Measurements from ENCODE around the gene CNOT1.
"Not testable (repeated sequence)": the region's sequence is repeated elsewhere in the genome, so short reads cannot be mapped to it uniquely, and the experiment has no call there.

CNOT1 gene

DNA sequence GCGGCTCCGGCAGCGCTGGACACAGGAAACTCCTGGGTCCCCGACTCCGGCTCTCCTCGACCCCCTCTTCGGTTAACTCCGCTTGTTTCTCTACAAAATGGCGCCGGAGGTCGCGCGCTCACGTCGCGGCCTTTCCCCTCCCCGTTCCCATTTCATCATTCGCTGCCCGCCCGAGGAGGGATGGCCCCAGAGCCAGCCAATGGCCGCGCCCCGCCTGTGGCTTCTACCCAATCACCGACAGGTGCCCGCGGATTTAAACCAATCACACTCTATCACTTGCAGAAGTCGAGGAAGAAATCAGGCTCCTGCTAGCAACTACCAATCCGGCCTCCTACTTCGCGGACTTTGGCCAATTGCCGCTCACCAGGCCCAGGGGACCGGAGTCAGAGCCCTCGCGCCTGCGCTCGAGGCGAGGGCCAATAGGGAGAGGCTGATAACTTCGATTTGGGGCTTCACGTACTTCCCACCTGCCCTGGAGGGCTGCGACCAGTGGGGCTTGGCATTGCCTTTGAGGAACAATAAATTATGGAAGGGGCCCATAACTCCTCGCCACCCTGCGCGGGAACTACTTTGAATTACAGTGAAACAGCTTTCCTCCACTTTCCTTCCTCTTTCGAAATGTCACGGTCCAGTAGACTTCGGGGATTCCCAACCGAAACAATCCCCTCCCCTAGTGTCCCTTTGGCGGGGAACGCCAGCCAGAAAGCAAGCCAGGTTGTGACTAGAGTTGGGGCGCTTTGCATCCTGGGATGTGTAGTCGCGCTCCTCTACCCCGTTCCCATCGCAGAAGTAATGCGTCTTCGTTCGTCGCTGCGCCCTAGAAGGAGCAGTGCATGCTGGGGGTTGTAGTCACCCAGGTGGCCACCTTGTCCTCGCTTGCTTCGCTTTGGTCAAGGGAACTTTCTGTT lies at the start of gene CNOT1:
Gene CNOT1, minus strand, starts transcription at position 94 of the 908 bp plus-strand sequence. CDS start 30,489 bp downstream, outside the sequence.
- peak; percentile 95 for DNase-seq (ENCODE audit: low read depth)

DNA sequence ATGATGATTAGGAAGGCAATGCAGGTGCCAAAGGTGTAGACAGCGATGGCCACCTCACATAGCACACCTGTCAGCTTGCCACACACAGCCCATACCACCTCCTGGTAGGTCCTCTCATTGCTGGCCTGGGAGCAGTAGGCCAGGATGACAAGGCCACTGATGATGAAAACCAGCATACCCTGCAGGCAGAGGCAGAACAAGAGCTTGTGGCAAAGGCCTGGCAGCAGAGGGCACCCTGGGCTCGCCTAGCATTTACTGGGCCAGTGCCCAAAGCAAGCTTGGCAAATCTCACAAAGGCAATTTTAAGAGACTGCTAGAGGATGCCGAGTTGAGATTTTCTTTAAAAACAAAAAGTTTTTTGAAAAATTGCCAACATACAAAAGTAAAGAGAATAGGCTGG lies 49.1 kb upstream of the CNOT1 start:
- no peak for DNase-seq (ENCODE audit: low read depth)

DNA sequence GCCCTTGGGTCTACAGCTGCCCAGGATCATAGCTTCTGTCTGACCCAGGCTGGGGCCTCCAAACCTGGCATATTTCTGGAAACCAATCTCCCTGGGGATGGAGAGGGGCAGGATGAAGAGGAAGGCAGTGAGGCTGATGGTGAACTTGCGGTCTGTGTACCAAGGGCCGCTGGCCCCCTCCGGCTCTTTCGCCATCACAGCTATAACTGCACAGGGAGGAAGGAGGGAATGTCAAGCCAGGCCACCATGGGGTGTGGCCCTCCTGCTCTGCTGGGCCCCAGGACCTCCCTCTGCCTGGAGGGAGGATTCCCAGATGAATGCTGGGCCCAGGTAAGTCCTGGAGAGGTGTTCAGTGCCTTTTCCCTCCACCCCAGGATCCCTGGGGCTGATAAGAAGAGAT lies 48.6 kb upstream of the CNOT1 start:
- no peak for DNase-seq (ENCODE audit: low read depth)

DNA sequence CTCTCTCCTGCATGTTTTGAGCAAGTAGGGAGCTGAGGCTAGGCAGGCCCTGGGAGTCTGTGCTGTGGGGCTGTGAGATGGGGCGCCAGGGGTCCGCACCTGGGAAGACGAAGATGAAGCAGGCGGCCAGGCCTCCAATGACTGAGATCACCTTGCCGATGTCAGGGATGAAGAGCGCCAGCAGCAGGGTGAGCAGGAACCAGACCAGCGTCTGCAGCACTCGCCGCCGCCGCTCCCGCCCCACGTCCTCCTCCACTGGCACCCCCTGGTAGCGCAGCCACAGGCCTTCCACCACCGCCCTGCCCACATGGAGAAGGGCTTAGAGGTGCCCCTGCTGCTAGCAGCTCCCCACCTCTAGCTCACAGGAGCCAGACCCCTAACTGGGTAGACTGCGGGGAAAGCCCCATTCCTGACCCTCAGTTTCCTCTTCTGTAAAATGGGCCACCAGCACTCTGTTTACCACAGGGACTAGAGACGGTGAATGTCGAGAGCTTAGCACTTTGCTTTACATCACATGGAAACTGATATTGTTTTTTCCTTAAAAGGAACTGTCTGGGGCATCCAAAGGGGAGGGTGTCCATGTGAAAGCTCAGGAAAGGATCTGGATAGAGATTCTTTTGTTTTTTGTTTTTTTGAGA lies 41.4 kb upstream of the CNOT1 start:
- DNase-seq (ENCODE audit: low read depth), result no peak

DNA sequence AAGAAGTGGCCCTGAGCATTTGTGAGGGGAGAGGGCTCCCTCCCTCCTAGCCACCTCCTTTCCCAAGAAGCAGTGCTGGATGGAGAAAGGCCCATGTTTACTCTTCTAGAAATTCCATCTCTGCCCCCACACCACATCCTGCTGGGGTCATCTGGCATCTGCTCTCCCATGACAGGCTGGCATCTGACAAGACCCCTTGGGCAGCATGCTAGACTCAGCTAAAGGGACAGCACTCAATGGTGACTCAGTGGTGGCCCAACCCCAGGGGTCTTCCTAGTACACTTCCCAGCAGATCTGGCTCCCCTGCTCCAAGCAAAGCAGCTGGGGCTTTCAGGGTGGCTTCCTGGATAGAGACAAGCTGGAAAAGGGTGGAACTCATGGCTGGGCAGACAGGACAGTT lies 40.6 kb upstream of the CNOT1 start:
- no peak for DNase-seq (ENCODE audit: low read depth)

DNA sequence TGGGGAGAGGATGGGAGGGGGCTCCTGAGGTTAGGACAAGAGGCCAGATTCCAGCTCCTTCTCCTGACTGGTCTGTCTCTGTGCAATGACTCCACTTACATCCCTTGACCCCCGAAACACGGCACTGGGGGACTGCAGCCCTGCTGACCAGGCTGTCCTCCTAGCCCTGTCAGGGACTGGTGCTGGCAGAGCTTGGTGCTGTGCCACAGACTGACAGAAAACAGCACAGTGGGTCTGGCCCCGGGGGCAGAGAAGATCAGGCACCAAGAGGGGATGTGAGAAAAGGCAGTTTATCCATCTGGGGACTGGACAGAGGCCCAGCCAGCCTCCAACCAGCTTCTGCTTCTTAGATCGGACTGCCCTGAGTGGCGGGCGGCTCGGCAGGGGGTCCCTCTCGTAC lies 35.6 kb upstream of the CNOT1 start:
- no peak for DNase-seq (ENCODE audit: low read depth)

DNA sequence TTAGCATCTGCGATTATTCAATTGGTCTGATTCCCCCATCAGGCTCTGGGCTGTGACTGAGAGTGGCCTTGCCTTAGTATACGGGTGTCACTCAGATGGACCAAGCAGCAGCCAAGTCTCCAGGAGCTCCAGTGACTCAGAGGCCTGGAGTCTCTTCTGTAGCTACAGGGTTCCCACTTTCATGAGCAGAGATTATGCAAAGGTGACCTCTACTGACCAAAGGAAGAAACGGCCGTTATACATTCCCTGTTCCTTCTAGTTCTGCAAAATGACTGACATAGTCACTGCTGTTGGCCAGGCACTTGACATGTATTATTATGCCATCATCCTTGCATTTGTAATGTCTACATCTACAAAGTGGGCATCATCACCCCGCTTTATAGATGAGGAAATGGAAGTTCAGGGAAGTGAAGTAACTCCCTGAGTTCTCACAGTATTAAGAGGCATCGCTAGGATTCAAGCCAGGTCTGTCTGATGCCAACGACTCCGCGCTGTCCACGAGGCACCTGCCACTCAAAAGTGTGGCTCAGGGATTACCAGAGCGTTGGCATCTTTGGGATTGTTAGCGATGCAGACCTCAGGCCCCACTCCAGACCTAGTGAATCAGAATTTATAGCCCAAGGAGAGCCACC lies 31.7 kb upstream of the CNOT1 start:
- DNase-seq (ENCODE audit: low read depth), result no peak

DNA sequence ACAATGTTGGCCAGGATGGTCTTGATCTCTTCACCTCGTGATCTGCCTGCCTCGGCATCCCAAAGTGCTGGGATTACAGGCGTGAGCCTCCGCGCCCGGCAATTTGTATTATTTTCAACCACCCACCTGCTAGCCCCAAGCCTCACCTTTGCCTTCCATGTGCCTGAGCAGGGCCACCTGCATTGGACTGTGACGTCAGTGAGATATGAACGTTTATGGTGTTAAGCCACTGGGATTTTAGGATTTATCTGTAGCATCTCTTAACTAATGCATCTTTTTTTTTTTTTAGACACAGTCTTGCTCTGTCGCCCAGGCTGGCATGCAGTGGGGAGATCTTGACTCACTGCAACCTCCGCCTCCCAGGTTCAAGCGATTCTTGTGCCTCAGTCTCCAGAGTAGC lies 30.3 kb upstream of the CNOT1 start:
- DNase-seq (ENCODE audit: low read depth), result not testable (repeated sequence)

DNA sequence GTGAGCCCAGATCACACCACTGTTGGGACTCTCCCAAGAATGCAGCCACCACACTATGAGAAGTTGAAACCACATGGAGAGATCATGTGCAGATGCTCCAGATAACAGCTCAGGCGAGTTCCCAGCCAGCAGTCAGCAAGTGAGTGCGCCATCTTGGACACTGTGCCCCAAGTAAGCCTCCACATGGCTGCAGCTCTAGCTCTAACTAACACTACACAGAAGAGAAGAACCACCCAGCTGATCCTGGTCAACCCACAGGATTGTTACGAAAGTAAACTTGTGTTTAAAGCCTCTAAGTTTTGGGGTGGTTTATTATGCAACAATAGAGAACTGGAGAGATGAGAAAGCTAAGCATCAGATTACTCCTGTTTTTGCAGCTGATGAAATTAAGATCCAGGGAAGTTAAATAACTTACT lies 29.2 kb upstream of the CNOT1 start:
- no peak for DNase-seq (ENCODE audit: low read depth)

DNA sequence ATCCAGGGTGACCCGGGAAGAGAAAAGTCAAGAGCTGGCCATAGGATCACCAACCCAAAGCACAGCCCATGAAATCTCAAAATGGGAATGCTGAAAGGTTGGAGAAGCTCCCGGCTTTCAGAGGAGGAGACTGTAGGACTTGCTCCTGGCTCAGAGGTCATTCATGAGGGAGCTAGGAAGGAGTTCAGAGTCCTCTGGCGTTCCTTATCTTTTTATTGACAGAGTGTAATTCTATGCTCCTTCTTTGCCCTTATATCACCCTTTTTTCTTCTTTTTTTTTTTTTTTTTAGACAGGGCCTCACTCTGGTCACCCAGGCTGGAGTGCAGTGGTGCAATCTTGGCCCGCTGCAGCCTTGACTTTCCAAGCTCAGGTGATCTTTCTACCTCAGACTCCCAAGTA lies 27.3 kb upstream of the CNOT1 start:
- DNase-seq (ENCODE audit: low read depth), result no peak

DNA sequence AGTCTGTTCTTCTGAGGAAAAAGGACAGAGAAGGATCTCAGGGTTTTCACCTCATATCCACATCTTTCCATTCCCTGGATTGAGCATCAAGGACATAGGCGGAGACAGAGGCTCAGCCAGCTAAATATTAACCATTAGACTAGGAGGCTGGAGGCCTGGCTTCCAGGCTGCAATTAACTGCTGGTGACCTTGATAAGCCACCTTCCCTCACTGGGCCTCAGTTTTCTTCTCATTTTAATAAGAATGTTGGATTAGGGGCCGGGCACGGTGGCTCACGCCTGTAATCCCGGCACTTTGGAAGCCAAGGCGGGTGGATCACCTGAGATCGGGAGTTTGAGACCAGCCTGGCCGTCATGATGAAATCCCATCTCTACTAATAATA lies 25.6 kb upstream of the CNOT1 start:
- DNase-seq (ENCODE audit: low read depth), result no peak

DNA sequence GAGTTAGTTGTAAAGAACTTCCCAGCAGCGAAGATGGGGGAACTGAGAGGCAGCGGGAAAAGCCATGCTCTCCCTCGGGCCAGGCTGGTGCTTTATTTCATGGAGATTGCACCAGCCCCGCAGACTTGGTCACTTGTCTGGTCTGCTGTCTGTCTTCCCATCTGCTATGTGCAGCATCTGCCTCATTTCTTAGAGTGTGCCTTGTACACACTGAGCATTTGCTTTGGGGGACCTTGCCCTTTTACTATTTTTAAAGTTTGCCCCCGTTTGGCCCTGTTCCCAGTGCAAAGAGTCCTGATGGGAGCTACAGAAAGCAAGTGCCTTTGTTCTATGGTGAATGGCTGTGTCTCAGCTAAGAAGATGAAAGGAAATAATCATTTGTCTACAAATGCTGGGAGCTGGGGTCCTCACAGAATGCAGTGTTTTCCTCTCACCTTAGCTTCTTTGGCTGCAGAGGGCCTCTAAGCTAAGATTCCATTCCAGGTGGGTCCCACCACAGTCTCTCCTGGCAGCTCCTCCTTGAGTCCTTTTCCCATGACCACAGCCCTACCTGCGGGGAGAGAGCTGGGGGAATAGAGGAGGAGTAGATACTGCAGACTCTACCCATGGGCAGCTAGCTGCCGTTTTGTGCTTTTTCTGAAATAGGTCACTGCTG lies 25.1 kb upstream of the CNOT1 start:
- no peak for DNase-seq (ENCODE audit: low read depth)

DNA sequence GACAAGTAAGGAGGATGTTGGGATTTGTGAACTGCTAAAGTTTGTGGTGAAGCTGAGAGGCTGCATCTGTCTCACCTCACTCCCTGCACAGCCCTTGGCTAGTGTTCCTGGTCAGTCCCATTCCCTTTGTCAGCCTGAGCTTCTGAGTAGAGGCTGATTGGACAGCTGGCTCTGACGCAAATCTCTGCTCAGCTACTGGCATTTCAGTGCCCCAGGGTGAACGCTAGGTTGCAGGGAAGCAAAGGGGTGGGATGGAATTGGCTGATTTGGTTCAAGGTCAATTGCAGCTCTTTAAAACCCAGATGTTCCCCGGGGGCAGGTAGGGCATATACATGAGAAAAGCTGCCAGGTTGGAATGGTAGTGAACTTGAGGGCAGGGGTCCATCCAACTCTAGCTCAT lies 23.1 kb upstream of the CNOT1 start:
- no peak for DNase-seq (ENCODE audit: low read depth)

DNA sequence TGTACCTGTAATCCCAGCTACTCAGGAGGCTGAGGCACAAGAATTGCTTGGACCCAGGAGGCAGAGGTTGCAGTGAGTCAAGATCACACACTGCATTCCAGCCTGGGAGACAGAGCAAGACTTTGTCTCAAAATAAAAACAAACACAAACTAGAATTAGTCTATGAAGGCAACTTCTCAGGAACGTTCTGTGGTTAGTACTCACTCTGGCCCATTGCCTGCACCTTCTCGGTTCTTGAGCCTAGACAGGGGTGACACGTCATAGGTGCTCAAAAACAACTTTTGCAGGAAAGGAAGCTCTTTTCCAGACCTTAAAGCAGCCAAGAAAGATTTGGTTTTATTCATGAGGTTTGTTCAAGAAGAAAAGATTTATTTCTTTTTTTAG lies 22.3 kb upstream of the CNOT1 start:
- DNase-seq (ENCODE audit: low read depth), result no peak

DNA sequence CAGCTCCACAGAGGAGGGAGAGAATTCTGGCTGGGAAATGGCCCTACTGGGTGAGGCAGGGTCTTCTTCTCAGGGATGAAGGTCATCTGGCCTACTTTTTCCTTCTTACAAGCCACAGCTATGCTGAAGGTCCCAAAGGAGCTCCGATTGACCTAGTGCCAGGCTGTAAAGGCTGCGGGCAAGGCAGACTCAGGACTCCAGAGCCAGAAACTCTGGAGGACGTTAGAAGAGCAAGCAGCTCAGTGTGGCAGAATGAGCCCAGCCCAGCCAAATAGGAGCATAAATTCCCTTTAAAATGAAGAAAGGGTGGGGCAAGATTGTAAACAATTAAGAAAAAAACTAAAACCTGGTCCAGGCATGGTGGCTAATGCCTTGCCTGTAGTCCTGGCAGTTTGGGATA lies 20.1 kb upstream of the CNOT1 start:
- no peak for DNase-seq (ENCODE audit: low read depth)

DNA sequence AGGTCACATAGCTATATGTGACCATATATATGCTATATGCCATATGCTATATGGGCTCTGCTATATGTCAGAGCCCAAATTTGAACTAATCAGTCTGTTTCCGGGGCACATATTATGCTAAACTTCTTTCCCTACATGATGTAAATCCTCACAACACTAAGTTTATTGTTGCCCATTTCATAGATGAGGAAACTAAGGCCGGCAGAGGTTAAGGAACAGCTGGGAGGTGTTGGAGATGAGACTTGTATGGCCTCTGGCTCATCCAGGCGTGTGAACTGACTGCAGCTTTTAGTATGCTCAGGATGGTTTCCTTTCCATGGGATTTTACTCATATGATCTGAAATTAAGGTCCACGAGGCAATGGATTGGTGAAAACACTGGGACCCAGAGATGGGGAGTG lies 17.5 kb upstream of the CNOT1 start:
- DNase-seq (ENCODE audit: low read depth), result no peak

DNA sequence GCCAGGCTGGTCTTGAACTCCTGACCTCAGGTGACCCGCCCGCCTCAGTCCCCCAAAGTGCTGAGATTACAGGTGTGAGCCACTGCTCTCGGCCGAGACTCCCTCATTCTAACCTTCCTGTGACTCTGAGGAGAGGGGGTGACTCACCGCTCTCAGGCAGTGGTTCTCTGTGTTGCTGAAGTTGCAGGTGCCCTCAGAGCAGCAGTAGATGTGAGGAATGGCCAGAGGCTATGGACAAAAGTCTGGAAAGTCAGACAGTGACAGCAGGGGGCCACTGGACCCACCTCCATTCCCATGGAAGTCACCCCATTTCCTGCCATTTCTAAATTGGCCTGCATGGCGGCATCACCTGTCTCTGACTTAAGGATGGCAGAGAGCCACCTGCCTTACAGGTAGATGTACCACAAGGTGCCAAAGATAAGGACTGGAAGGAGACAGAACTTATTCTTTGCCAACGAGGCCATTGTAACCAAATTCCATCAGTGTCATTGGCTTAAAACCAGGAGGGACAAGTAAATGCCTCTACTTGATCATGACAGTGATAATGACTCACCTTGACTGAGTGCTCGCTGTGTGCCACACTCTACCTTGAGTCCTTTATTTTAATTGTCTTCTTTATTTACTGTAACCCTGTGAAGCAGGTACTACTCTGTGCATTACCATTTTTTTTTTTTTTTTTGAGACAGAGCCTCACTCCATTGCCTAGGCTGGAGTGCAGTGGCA lies 15.3 kb upstream of the CNOT1 start:
- no peak for DNase-seq (ENCODE audit: low read depth)

DNA sequence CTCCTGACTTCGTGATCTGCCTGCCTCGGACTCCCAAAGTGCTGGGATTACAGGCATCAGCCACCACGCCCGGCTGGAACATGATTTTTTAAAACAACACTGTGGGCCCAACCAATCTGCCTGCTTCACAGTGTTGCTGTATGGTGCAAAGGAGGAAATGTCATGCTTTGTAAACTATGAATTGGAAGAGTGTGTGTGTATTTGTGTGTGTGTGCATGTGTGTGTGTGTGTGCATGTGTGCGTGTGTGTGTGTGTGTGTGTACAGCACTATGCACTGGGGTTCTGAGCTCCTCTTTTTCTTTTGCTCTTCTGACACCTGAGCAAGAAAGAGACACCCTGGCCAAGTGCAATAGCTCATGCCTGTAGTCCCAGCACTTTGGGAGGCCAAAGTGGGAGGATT lies 14.5 kb upstream of the CNOT1 start:
- DNase-seq (ENCODE audit: low read depth), result no peak

DNA sequence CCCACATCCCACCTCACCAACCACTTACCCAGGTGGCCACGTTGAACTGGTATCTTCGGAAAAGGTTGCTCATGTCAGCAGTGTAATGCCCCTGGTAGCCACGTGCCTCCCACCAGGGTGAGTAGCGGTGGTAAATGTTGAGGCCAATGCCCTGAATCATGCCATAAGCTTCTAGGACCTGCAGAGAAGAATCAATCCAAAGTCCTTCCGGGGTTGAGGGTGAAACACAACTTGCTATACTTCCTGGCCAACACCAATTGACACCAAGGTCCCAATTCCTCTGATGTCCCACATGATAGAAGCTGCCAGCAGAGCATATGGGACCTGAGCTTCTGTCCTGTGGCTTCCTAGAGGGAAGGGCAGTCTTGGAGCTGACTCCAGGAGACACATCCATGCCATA lies 11.3 kb upstream of the CNOT1 start:
- no peak for DNase-seq (ENCODE audit: low read depth)

DNA sequence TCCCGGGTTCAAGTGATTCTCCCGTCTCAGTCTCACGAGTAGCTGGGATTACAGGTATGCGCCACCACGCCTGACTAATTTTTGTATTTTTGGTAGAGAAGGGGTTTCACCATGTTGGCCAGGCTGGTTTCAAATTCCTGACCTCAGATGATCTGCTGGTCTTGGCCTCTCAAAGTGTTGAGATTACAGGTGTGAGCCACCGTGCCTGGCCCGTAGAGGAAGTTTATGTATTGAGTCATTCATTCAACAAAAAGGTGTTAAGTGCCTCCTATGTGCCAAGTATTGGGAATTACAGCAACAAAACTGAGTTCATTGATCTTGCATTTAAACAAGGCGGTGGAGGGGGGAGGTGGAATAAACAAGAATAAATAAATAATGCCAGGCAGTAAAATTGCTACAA lies 10.2 kb upstream of the CNOT1 start:
- no peak for DNase-seq (ENCODE audit: low read depth)

DNA sequence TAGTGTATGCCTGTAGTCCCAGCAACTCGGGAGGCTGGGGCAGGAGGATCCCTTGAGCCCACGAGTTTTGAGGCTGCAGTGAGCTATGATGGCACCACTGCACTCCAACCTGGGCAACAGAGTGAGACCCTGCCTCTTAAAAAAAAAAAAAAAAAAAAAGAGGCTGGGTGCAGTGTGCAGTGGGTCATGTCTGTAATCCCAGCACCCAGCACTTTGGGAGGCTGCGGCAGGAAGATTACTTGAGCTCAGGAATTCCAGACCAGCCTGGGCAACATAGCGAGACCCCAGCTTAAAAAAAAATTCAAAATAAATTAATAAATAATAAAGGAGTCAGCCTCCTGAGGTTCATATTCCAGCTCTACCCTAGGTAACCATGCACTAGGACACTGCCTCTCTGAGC lies 9.6 kb upstream of the CNOT1 start:
- no peak for DNase-seq (ENCODE audit: low read depth)
